Measurements from ENCODE around the gene PCDHA1. TPM values are rescaled to one million over a fixed set of nuclear protein-coding genes. Genes with fewer than 3 reads are reported as not detected.
"Not testable (repeated sequence)": the region's sequence is repeated elsewhere in the genome, so short reads cannot be mapped to it uniquely, and the experiment has no call there.

PCDHA1 gene
- total RNA-seq, 4 donors from 2014 or later: not detected

DNA sequence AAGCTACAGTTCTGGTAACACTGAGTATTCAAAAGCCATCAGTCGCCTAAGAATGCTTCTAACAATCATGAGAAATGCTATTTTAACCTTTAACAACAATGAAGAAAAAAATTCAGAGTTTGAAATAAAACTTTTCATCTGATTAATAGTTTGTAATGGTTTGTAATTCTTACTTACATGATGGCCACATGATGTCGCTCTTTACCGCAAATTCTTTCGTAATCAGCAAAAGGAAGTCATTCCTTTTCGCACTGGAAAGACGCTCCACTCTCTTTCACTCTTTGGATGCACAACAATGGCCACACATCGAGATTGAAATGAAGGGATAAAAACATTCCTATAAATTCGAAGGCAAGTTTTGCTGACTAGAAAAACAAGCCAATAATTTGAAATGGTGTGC is 48.1 kb downstream of the PCDHA1 start, which contains the start of gene PCDHA7:
Gene PCDHA7, plus strand, starts transcription at position 277 of the 400 bp plus-strand sequence. Its CDS starts 115 bp downstream, at position 392.
- DNase-seq (no peak), ATAC-seq (no peak)
- Histone ChIP-seq H3K27ac (no peak within 1 kb of the TSS), H3K4me3 (peak within 1 kb of the TSS in 1 of 4 donors; percentile 28), H3K9me3 (no peaks in the 10 kb centered on the region), H3K36me3 (no peaks in the 10 kb centered on the region), H3K27me3 (peaks cover 0 to 10% (median 7%) of the 10 kb centered on the region in 3 donors), H3K4me1 (no peaks in the 10 kb centered on the region)
- TF ChIP-seq POLR2A (IDR thresholded peaks at IDR 0.05): no peak
- TF ChIP-seq, protein P1, sequence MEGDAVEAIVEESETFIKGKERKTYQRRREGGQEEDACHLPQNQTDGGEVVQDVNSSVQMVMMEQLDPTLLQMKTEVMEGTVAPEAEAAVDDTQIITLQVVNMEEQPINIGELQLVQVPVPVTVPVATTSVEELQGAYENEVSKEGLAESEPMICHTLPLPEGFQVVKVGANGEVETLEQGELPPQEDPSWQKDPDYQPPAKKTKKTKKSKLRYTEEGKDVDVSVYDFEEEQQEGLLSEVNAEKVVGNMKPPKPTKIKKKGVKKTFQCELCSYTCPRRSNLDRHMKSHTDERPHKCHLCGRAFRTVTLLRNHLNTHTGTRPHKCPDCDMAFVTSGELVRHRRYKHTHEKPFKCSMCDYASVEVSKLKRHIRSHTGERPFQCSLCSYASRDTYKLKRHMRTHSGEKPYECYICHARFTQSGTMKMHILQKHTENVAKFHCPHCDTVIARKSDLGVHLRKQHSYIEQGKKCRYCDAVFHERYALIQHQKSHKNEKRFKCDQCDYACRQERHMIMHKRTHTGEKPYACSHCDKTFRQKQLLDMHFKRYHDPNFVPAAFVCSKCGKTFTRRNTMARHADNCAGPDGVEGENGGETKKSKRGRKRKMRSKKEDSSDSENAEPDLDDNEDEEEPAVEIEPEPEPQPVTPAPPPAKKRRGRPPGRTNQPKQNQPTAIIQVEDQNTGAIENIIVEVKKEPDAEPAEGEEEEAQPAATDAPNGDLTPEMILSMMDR (IDR thresholded peaks at IDR 0.05 in 4 of 5, conservative IDR thresholded peaks at IDR 0.05 in 1 of 5): no peak
- in situ Hi-C loops (cut with MboI; ENCODE audit: low sequenced_read_pairs in 4 of 4) (no loop called here), intact Hi-C loops (cut with DNase I; ENCODE audit: low total_unique reads) (no loop called here)

DNA sequence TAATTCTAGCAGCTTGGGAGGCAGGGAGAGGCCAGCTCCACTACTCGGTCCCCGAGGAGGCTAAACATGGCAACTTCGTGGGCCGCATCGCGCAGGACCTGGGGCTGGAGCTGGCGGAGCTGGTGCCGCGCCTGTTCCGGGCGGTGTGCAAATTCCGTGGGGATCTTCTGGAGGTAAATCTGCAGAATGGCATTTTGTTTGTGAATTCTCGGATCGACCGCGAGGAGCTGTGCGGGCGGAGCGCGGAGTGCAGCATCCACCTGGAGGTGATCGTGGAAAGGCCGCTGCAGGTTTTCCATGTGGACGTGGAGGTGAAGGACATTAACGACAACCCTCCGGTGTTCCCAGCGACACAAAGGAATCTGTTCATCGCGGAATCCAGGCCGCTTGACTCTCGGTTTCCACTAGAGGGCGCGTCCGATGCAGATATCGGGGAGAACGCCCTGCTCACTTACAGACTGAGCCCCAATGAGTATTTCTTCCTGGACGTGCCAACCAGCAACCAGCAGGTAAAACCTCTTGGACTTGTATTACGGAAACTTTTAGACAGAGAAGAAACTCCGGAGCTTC is 48.6 kb downstream of the PCDHA1 start:
- H3K36me3 ChIP-seq; intact Hi-C loops (cut with DNase I; ENCODE audit: low total_unique reads); DNase-seq; H3K27ac ChIP-seq; in situ Hi-C loops (cut with MboI; ENCODE audit: low sequenced_read_pairs in 4 of 4); ATAC-seq; H3K4me1 ChIP-seq; H3K9me3 ChIP-seq: not testable (repeated sequence)
- peaks cover 0 to 13% (median 11%) of the 10 kb centered on the region in 3 donors for H3K27me3 ChIP-seq
- peak overlapping the region in 1 of 4 donors; percentile 28 for H3K4me3 ChIP-seq

DNA sequence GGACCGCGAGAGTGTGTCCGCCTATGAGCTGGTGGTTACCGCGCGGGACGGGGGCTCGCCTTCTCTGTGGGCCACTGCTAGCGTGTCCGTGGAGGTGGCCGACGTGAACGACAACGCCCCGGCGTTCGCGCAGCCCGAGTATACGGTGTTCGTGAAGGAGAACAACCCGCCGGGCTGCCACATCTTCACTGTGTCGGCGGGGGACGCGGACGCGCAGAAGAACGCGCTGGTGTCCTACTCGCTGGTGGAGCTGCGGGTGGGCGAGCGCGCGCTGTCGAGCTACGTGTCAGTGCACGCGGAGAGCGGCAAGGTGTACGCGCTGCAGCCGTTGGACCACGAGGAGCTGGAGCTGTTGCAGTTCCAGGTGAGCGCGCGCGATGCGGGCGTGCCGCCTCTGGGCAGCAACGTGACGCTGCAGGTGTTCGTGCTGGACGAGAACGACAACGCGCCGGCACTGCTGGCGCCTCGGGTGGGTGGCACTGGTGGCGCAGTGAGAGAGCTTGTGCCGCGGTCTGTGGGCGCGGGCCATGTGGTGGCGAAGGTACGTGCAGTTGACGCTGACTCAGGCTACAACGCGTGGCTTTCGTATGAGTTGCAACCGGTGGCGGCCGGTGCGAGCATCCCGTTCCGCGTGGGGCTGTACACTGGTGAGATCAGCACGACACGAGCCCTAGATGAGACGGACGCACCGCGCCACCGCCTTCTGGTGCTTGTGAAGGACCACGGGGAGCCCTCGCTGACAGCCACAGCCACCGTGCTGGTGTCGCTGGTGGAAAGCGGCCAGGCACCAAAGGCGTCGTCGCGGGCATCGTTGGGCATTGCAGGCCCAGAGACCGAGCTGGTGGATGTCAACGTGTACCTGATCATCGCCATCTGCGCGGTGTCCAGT is 49.9 kb downstream of the PCDHA1 start:
- H3K9me3 ChIP-seq: peaks cover 0 to 8% (median 0%) of the 10 kb centered on the region in 3 donors
- H3K27me3 ChIP-seq: peaks cover 0 to 13% (median 11%) of the 10 kb centered on the region in 3 donors
- no peaks in the 10 kb centered on the region for H3K36me3 ChIP-seq
- no peak overlapping the region for H3K27ac ChIP-seq
- ATAC-seq (no peak), DNase-seq (no peak)
- no peak for TF ChIP-seq POLR2A (IDR thresholded peaks at IDR 0.05)
- TF ChIP-seq, protein P1 (IDR thresholded peaks at IDR 0.05 in 4 of 5, conservative IDR thresholded peaks at IDR 0.05 in 1 of 5): no peak
- H3K4me1 ChIP-seq: no peaks in the 10 kb centered on the region
- intact Hi-C loops (cut with DNase I; ENCODE audit: low total_unique reads): no loop called here
- in situ Hi-C loops (cut with MboI; ENCODE audit: low sequenced_read_pairs in 4 of 4): no loop called here
- H3K4me3 ChIP-seq: no peak overlapping the region

DNA sequence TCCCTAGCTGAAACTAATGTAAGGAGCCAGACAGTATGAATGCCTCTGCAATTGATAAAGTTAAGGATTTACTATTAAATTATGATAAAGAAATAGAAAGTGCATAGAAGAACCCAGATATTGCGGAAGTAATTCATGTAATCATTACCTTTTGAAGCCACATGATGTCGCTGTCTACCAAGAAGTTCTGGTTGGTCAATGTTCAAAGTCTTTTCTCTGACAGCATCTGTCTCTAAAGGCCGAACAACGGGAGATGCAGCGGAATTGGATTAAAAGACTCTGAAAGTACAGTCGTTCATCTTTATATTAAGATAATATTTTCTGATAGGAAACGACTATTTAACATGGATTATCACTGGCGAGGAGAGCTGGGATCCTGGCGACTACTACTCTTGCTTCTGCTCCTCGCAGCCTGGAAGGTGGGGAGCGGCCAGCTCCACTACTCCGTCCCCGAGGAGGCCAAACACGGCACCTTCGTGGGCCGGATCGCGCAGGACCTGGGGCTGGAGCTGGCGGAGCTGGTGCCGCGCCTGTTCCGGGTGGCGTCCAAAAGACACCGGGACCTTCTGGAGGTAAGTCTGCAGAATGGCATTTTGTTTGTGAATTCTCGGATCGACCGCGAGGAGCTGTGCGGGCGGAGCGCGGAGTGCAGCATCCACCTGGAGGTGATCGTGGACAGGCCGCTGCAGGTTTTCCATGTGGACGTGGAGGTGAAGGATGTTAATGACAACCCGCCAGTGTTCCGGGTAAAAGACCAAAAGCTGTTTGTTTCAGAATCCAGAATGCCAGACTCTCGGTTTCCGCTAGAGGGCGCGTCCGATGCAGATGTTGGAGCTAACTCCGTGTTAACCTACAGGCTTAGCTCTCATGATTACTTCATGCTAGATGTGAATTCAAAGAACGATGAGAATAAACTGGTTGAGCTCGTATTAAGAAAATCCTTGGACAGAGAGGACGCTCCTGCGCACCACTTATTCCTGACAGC is 55.3 kb downstream of the PCDHA1 start, which contains the start of gene PCDHA8:
Gene PCDHA8, plus strand, starts transcription at position 210 of the 985 bp plus-strand sequence. Its CDS starts 135 bp downstream, at position 345.
- no peak for ATAC-seq
- peaks cover 0 to 9% (median 0%) of the 10 kb centered on the region in 3 donors for H3K9me3 ChIP-seq
- no peaks in the 10 kb centered on the region for H3K36me3 ChIP-seq
- H3K4me3 ChIP-seq: no peak within 1 kb of the TSS
- TF ChIP-seq POLR2A (IDR thresholded peaks at IDR 0.05): no peak
- TF ChIP-seq, protein P1 (IDR thresholded peaks at IDR 0.05 in 4 of 5, conservative IDR thresholded peaks at IDR 0.05 in 1 of 5): no peak
- no peaks in the 10 kb centered on the region for H3K4me1 ChIP-seq
- in situ Hi-C loops (cut with MboI; ENCODE audit: low sequenced_read_pairs in 4 of 4): no loop called here
- intact Hi-C loops (cut with DNase I; ENCODE audit: low total_unique reads): no loop called here
- no peak for DNase-seq
- H3K27me3 ChIP-seq: peaks cover 0 to 6% (median 3%) of the 10 kb centered on the region in 3 donors
- H3K27ac ChIP-seq: no peak within 1 kb of the TSS

Measured in gastrocnemius medialis (tissue), 4 donors.